H9 (cell line): Measurements from ENCODE around the gene MBTPS1. TPM values are rescaled to one million over a fixed set of nuclear protein-coding genes. Genes with fewer than 3 reads are reported as not detected.

Experiments
- DNase-seq: peaks from one replicate; pipeline ENCODE4 v3.0.0-alpha.2; 2017
- H2AFZ ChIP-seq: one replicate; pipeline ENCODE4 v1.6.1; 2013; ENCODE audit warnings: mild to moderate bottlenecking, low read length, control low read depth, moderate library complexity
- H2AK5ac ChIP-seq: 2 replicates; pipeline ENCODE4 v1.6.1; 2013; ENCODE audit warnings: low read length, control low read depth, mixed read lengths; ENCODE audit not compliant: insufficient read length
- H2BK120ac ChIP-seq: one replicate; pipeline ENCODE4 v1.6.1; 2013; ENCODE audit warnings: low read depth, mild to moderate bottlenecking, low read length, control low read depth, inconsistent platforms; ENCODE audit not compliant: poor library complexity, severe bottlenecking
- H2BK12ac ChIP-seq: 2 replicates; pipeline ENCODE4 v1.6.1; 2013; ENCODE audit warnings: low read length, control low read depth, mixed read lengths, low read depth; ENCODE audit not compliant: insufficient read length
- H2BK15ac ChIP-seq: 2 replicates; pipeline ENCODE4 v1.6.1; 2013; ENCODE audit warnings: low read depth, low read length, control low read depth
- H2BK20ac ChIP-seq: one replicate; pipeline ENCODE4 v1.6.1; 2013; ENCODE audit warnings: low read depth, mild to moderate bottlenecking, low read length, control low read depth, inconsistent platforms; ENCODE audit not compliant: poor library complexity, severe bottlenecking
- H2BK5ac ChIP-seq: 2 replicates; pipeline ENCODE4 v1.6.1; 2013; ENCODE audit warnings: low read length, control low read depth, mixed read lengths; ENCODE audit not compliant: insufficient read length
- H3K14ac ChIP-seq: 2 replicates; pipeline ENCODE4 v1.6.1; 2013; ENCODE audit warnings: low read length, control low read depth; ENCODE audit not compliant: insufficient read depth
- H3K18ac ChIP-seq: 2 replicates; pipeline ENCODE4 v1.6.1; 2013; ENCODE audit warnings: low read depth, mild to moderate bottlenecking, mixed read lengths, low read length, control low read depth; ENCODE audit not compliant: insufficient read length
- H3K23ac ChIP-seq: 2 replicates; pipeline ENCODE4 v1.6.1; 2013; ENCODE audit warnings: low read length, control low read depth, mixed read lengths, low read depth; ENCODE audit not compliant: insufficient read length
- H3K23me2 ChIP-seq: 2 replicates; pipeline ENCODE4 v1.6.1; 2013; ENCODE audit warnings: low read depth, mild to moderate bottlenecking, mixed read lengths, low read length, control low read depth; ENCODE audit not compliant: insufficient read length, poor library complexity, severe bottlenecking
- H3K27ac ChIP-seq: 2 replicates; pipeline ENCODE4 v1.5.1; 2013; ENCODE audit warnings: low read length, control low read depth, mixed read lengths, low read depth; ENCODE audit not compliant: insufficient read length
- H3K27me3 ChIP-seq: 2 replicates; pipeline ENCODE4 v1.6.1; 2013; ENCODE audit warnings: low read length, control low read depth, inconsistent platforms; ENCODE audit not compliant: insufficient read depth
- H3K4ac ChIP-seq: 2 replicates; pipeline ENCODE4 v1.6.1; 2013; ENCODE audit warnings: low read depth, mild to moderate bottlenecking, control low read depth, inconsistent platforms, low read length, moderate library complexity
- H3K4me1 ChIP-seq: 2 replicates; pipeline ENCODE4 v1.6.1; 2013; ENCODE audit warnings: low read length, control low read depth, inconsistent platforms; ENCODE audit not compliant: insufficient read depth
- H3K4me2 ChIP-seq: 2 replicates; pipeline ENCODE4 v1.6.1; 2013; ENCODE audit warnings: low read length, control low read depth, mixed read lengths; ENCODE audit not compliant: insufficient read length, insufficient read depth
- H3K56ac ChIP-seq: 2 replicates; pipeline ENCODE4 v1.6.1; 2013; ENCODE audit warnings: low read depth, mild to moderate bottlenecking, mixed read lengths, low read length, control low read depth; ENCODE audit not compliant: insufficient read length
- H3K79me1 ChIP-seq: 2 replicates; pipeline ENCODE4 v1.6.1; 2013; ENCODE audit warnings: low read depth, mild to moderate bottlenecking, moderate library complexity, low read length, control low read depth, inconsistent platforms; ENCODE audit not compliant: insufficient read depth, poor library complexity, severe bottlenecking
- H3K79me2 ChIP-seq: 2 replicates; pipeline ENCODE4 v1.6.1; 2013; ENCODE audit warnings: low read length, control low read depth, inconsistent platforms; ENCODE audit not compliant: insufficient read depth
- H3K9ac ChIP-seq: 2 replicates; pipeline ENCODE4 v1.6.1; 2013; ENCODE audit warnings: low read length, control low read depth, mixed read lengths; ENCODE audit not compliant: insufficient read length; ENCODE audit errors: extremely low read depth
- H3K9me3 ChIP-seq: one replicate; pipeline ENCODE4 v1.6.1; 2013; ENCODE audit warnings: low read depth, low read length, inconsistent platforms; ENCODE audit not compliant: control insufficient read depth
- H3T11ph ChIP-seq: one replicate; pipeline ENCODE4 v1.6.1; 2013; ENCODE audit warnings: mild to moderate bottlenecking, low read length, control low read depth, inconsistent platforms
- H4K20me1 ChIP-seq: one replicate; pipeline ENCODE4 v1.6.1; 2013; ENCODE audit not compliant: control insufficient read depth, insufficient read length, insufficient read depth
- H4K5ac ChIP-seq: 2 replicates; pipeline ENCODE4 v1.6.1; 2013; ENCODE audit warnings: low read depth, mild to moderate bottlenecking, mixed read lengths, low read length, control low read depth; ENCODE audit not compliant: insufficient read length
- H4K8ac ChIP-seq: replicated peaks from 2 replicates; pipeline ENCODE4 v1.6.1; 2013; ENCODE audit warnings: low read length, control low read depth, mixed read lengths, low read depth; ENCODE audit not compliant: insufficient read length
- H4K91ac ChIP-seq: 2 replicates; pipeline ENCODE4 v1.6.1; 2013; ENCODE audit warnings: low read depth, mild to moderate bottlenecking, moderate library complexity, mixed read lengths, low read length, control low read depth; ENCODE audit not compliant: insufficient read length
- H3K27ac Mint-ChIP-seq, 3 experiments: 2 replicates in 2 of 3; 3 replicates in 1 of 3; pipeline ENCODE4 v1.8.0; 2020 to 2021; ENCODE audit warnings: mixed read lengths in 3 of 3, mild to moderate bottlenecking in 1 of 3, moderate library complexity in 1 of 3
- H3K27me3 Mint-ChIP-seq: 2 replicates; pipeline ENCODE4 v1.8.0; 2021; ENCODE audit warnings: low read depth, mild to moderate bottlenecking, moderate library complexity, mixed read lengths
- H3K36me3 Mint-ChIP-seq, 3 experiments: 2 replicates in 2 of 3; 3 replicates in 1 of 3; pipeline ENCODE4 v1.8.0; 2020 to 2021; ENCODE audit warnings: low read depth in 3 of 3, mixed read lengths in 3 of 3; ENCODE audit not compliant: insufficient read depth in 1 of 3
- H3K4me1 Mint-ChIP-seq, 2 experiments: 2 replicates each; pipeline ENCODE4 v1.8.0; 2020; ENCODE audit warnings: mixed read lengths in 2 of 2
- H3K4me3 Mint-ChIP-seq, 2 experiments: 2 replicates in 1 of 2; 3 replicates in 1 of 2; pipeline ENCODE4 v1.8.0; 2020 to 2021; ENCODE audit warnings: mild to moderate bottlenecking in 2 of 2, mixed read lengths in 2 of 2, moderate library complexity in 1 of 2
- H3K9me3 Mint-ChIP-seq, 2 experiments: 2 replicates in 1 of 2; 3 replicates in 1 of 2; pipeline ENCODE4 v1.8.0; 2020; ENCODE audit warnings: mild to moderate bottlenecking in 2 of 2, mixed read lengths in 2 of 2, moderate library complexity in 1 of 2
- WGBS: extraction: QIAGEN DNeasy Blood & Tissue Kit; methylation state at CpG from one replicate; pipeline ENCODE4 v1.1.7; 2013; ENCODE audit warnings: missing lambda C conversion rate, low lambda C conversion rate, mixed read lengths; ENCODE audit not compliant: insufficient read length; ENCODE audit errors: extremely low coverage; 5-methylcytosine and 5-hydroxymethylcytosine counted together
- total RNA-seq: library from RNA; stranded (reverse); gene quantifications from 2 replicates; pipeline ENCODE4 v1.2.1, GENCODE V29; 2021
- TF ChIP-seq, protein P1 (sequence below): fragments of 200-600 bp; sonication (generic); conservative IDR thresholded peaks from 3 replicates; pipeline ENCODE4 v1.8.0; 2021; ENCODE audit warnings: antibody characterized with exemption, mild to moderate bottlenecking

The MBTPS1 gene
- total RNA-seq, 1 experiment from 2014 or later = 48.7 TPM

DNA sequence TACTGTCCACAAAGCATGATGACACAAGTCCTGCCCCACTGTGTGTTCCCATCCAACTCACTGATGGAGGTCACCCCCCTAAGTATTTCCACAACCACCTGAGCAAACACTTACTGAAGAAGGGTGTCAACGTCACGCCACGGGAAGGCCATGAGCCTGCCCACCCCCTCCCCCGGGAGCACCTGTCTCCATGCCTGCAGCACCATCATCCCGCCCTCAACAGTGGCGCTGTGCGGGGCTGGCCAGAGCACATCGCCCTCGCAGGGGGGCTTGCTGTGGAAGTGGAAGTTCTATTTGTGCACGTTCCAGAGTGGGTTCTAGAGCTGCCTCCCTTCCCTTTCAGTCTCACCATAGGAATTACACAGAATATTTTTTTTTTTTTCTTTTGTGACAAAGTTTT lies 4.3 kb upstream of the MBTPS1 start:
- no peaks in the 10 kb centered on the region for H3K9me3 Mint-ChIP-seq
- Histone ChIP-seq H2BK20ac (no peak overlapping the region), H3K79me1 (no peaks in the 10 kb centered on the region), H3K79me2 (no peaks in the 10 kb centered on the region), H3K9ac (no peak overlapping the region), H3K56ac (no peak overlapping the region), H3K4me2 (no peak overlapping the region), H3T11ph (no peak overlapping the region), H3K14ac (no peak overlapping the region), H3K27ac (no peak overlapping the region), H2BK120ac (no peak overlapping the region), H2AFZ (no peak overlapping the region), H2BK12ac (no peak overlapping the region), H4K8ac (no peak overlapping the region), H3K4me1 (no peaks in the 10 kb centered on the region), H2AK5ac (no peak overlapping the region), H3K23me2 (peaks cover 7% of the 10 kb centered on the region), H2BK15ac (no peak overlapping the region), H2BK5ac (no peak overlapping the region), H3K4ac (no peak overlapping the region), H3K23ac (no peak overlapping the region), H3K27me3 (no peaks in the 10 kb centered on the region), H4K91ac (no peak overlapping the region), H3K18ac (no peak overlapping the region), H3K9me3 (no peaks in the 10 kb centered on the region), H4K5ac (no peak overlapping the region), H4K20me1 (no peaks in the 10 kb centered on the region)
- H3K27ac Mint-ChIP-seq = no peak overlapping the region
- H3K4me1 Mint-ChIP-seq = peaks cover 5 to 6% of the 10 kb centered on the region in 2 experiments; a peak in 3 of 4 replicates
- TF ChIP-seq, protein P1, sequence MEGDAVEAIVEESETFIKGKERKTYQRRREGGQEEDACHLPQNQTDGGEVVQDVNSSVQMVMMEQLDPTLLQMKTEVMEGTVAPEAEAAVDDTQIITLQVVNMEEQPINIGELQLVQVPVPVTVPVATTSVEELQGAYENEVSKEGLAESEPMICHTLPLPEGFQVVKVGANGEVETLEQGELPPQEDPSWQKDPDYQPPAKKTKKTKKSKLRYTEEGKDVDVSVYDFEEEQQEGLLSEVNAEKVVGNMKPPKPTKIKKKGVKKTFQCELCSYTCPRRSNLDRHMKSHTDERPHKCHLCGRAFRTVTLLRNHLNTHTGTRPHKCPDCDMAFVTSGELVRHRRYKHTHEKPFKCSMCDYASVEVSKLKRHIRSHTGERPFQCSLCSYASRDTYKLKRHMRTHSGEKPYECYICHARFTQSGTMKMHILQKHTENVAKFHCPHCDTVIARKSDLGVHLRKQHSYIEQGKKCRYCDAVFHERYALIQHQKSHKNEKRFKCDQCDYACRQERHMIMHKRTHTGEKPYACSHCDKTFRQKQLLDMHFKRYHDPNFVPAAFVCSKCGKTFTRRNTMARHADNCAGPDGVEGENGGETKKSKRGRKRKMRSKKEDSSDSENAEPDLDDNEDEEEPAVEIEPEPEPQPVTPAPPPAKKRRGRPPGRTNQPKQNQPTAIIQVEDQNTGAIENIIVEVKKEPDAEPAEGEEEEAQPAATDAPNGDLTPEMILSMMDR = no peak
- no CpG with 5 or more reads among the region's 10 CpGs for WGBS
- H3K36me3 Mint-ChIP-seq = peaks cover 7 to 33% (median 31%) of the 10 kb centered on the region in 3 experiments
- no peak overlapping the region for H3K4me3 Mint-ChIP-seq
- H3K27me3 Mint-ChIP-seq = no peaks in the 10 kb centered on the region
- no peak for DNase-seq
